ENCODE measurements around the gene FAM187B.

DNA sequence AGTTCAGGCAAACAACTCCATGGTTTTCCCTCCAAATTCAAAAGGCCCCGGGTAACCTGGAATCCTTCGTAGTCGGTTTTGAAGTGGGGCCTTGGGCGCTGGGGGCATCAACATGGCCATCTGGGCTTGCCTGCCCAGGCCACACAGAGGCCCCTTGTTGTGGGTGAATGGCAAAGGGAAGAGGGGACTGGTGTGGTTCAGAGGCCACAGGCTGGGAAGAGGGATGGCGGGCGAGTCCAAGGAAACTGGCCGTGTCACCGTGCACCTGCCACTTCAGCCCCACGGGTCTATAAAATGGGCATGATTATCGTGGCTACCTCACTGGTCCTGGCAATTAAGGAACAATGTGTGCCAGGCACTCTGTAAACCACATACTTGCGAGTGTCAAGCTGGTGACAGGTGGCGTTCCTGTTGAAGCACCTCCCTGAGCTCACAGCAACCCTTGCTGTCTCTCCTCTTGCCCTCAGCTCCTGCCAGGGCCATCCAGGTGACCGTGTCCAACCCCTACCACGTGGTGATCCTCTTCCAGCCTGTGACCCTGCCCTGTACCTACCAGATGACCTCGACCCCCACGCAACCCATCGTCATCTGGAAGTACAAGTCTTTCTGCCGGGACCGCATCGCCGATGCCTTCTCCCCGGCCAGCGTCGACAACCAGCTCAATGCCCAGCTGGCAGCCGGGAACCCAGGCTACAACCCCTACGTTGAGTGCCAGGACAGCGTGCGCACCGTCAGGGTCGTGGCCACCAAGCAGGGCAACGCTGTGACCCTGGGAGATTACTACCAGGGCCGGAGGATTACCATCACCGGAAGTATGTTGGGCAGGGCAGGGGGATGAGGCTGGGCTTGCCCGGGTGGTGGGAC, 21.5 kb upstream of the FAM187B start:
- TF ChIP-seq, protein P1, sequence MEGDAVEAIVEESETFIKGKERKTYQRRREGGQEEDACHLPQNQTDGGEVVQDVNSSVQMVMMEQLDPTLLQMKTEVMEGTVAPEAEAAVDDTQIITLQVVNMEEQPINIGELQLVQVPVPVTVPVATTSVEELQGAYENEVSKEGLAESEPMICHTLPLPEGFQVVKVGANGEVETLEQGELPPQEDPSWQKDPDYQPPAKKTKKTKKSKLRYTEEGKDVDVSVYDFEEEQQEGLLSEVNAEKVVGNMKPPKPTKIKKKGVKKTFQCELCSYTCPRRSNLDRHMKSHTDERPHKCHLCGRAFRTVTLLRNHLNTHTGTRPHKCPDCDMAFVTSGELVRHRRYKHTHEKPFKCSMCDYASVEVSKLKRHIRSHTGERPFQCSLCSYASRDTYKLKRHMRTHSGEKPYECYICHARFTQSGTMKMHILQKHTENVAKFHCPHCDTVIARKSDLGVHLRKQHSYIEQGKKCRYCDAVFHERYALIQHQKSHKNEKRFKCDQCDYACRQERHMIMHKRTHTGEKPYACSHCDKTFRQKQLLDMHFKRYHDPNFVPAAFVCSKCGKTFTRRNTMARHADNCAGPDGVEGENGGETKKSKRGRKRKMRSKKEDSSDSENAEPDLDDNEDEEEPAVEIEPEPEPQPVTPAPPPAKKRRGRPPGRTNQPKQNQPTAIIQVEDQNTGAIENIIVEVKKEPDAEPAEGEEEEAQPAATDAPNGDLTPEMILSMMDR (IDR thresholded peaks at IDR 0.05 in 2 of 3, conservative IDR thresholded peaks at IDR 0.05 in 1 of 3; ENCODE audit: borderline replicate concordance in 1 of 3, insufficient read depth in 1 of 3, low read depth in 2 of 3, low read length in 2 of 3): no peak
- no peak for TF ChIP-seq EZH2 (IDR thresholded peaks at IDR 0.05)
- no peak for TF ChIP-seq EZH2phosphoT487 (IDR thresholded peaks at IDR 0.05; ENCODE audit: borderline replicate concordance)
- no peak for TF ChIP-seq POLR2A (IDR thresholded peaks at IDR 0.05; ENCODE audit: borderline replicate concordance, extremely low read depth, insufficient read depth, insufficient read length)
- no peak for TF ChIP-seq RAD21 (IDR thresholded peaks at IDR 0.05; ENCODE audit: low read depth)
- TF ChIP-seq POLR2AphosphoS5 (IDR thresholded peaks at IDR 0.05; ENCODE audit: low read depth, low read length): no peak
- no peak for TF ChIP-seq SP1 (IDR thresholded peaks at IDR 0.05; ENCODE audit: low read depth)
- no peak for TF ChIP-seq ZFX (IDR thresholded peaks at IDR 0.05)
- TF ChIP-seq, protein P2, sequence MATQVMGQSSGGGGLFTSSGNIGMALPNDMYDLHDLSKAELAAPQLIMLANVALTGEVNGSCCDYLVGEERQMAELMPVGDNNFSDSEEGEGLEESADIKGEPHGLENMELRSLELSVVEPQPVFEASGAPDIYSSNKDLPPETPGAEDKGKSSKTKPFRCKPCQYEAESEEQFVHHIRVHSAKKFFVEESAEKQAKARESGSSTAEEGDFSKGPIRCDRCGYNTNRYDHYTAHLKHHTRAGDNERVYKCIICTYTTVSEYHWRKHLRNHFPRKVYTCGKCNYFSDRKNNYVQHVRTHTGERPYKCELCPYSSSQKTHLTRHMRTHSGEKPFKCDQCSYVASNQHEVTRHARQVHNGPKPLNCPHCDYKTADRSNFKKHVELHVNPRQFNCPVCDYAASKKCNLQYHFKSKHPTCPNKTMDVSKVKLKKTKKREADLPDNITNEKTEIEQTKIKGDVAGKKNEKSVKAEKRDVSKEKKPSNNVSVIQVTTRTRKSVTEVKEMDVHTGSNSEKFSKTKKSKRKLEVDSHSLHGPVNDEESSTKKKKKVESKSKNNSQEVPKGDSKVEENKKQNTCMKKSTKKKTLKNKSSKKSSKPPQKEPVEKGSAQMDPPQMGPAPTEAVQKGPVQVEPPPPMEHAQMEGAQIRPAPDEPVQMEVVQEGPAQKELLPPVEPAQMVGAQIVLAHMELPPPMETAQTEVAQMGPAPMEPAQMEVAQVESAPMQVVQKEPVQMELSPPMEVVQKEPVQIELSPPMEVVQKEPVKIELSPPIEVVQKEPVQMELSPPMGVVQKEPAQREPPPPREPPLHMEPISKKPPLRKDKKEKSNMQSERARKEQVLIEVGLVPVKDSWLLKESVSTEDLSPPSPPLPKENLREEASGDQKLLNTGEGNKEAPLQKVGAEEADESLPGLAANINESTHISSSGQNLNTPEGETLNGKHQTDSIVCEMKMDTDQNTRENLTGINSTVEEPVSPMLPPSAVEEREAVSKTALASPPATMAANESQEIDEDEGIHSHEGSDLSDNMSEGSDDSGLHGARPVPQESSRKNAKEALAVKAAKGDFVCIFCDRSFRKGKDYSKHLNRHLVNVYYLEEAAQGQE (IDR thresholded peaks at IDR 0.05; ENCODE audit: low read depth): no peak
- TF ChIP-seq JUND (IDR thresholded peaks at IDR 0.05): no peak
- no peak for TF ChIP-seq EGR1 (IDR thresholded peaks at IDR 0.05; ENCODE audit: low read depth)
- TF ChIP-seq CEBPB (IDR thresholded peaks at IDR 0.05; ENCODE audit: low read depth): no peak

Data from HCT116 (cell line).